ENCODE results near the gene ECHS1.

GRCh38 chr10:133422223-133422806, 49.2 kb upstream of the ECHS1 start:
- TF ChIP-seq TAF7 (optimal IDR thresholded peaks at IDR 0.05; ENCODE audit: borderline replicate concordance, low read depth, low read length), result no peak
- no peak for TF ChIP-seq SP1 (IDR thresholded peaks at IDR 0.05; ENCODE audit: low read depth, low read length)
- TF ChIP-seq POLR2A (IDR thresholded peaks at IDR 0.05; ENCODE audit: control extremely low read depth in 1 of 2, low read depth in 2 of 2, low read length in 2 of 2), result no peak
- TF ChIP-seq YY1 (IDR thresholded peaks at IDR 0.05; ENCODE audit: low read depth, low read length), result no peak
- TF ChIP-seq SIX5 (IDR thresholded peaks at IDR 0.05; ENCODE audit: low read depth, low read length), result no peak
- TF ChIP-seq CTCF (IDR thresholded peaks at IDR 0.05; ENCODE audit: control extremely low read depth in 1 of 3, insufficient read depth in 1 of 3, low read depth in 1 of 3, low read length in 3 of 3), result no peak
- no peak for TF ChIP-seq USF2 (IDR thresholded peaks at IDR 0.05; ENCODE audit: low read length)
- TF ChIP-seq POLR2AphosphoS5 (IDR thresholded peaks at IDR 0.05; ENCODE audit: low read depth, low read length), result no peak
- TF ChIP-seq TEAD4 (IDR thresholded peaks at IDR 0.05; ENCODE audit: low read depth, low read length), result no peak
- TF ChIP-seq TCF12 (IDR thresholded peaks at IDR 0.05; ENCODE audit: low read depth, low read length), result no peak
- TF ChIP-seq EZH2 (IDR thresholded peaks at IDR 0.05; ENCODE audit: low read depth, low read length, severe bottlenecking), result no peak
- TF ChIP-seq MAX (IDR thresholded peaks at IDR 0.05), result no peak
- TF ChIP-seq CHD2 (IDR thresholded peaks at IDR 0.05; ENCODE audit: low read length), result no peak
- no peak for TF ChIP-seq JUN (IDR thresholded peaks at IDR 0.05; ENCODE audit: low read depth, low read length)
